Stimulated activated effector memory CD8-positive, alpha-beta T cell treated with anti-CD3 and anti-CD28 coated beads, Interleukin-12 subunit alpha, Interleukin-12 subunit beta, amount 100 ng/mL, for 72 hours (primary cell): ENCODE results near the gene CAPG.

Experiments used
- ATAC-seq: fragments of 150-1000 bp; cut with Tn5 transposase; 2 replicates; pipeline ENCODE4 v1.10.0; 2021
- DNase-seq, 2 donors: peaks; one replicate each; pipeline ENCODE4 v3.0.0; 2021 to 2022; ENCODE audit warnings: low spot score in 2 of 2
- H3K27ac Mint-ChIP-seq: one replicate; pipeline ENCODE4 v1.8.0; 2022; ENCODE audit warnings: mild to moderate bottlenecking, mixed read lengths
- H3K36me3 Mint-ChIP-seq: one replicate; pipeline ENCODE4 v1.8.0; 2022; ENCODE audit warnings: mild to moderate bottlenecking, mixed read lengths
- H3K4me1 Mint-ChIP-seq: one replicate; pipeline ENCODE4 v1.8.0; 2022; ENCODE audit warnings: mixed read lengths
- H3K4me3 Mint-ChIP-seq: one replicate; pipeline ENCODE4 v1.8.0; 2022; ENCODE audit warnings: mild to moderate bottlenecking, mixed read lengths
- H3K9me3 Mint-ChIP-seq: one replicate; pipeline ENCODE4 v1.8.0; 2022; ENCODE audit warnings: mixed read lengths

The CAPG gene

GRCh38 chr2:85431570-85432205, 21.5 kb upstream of the CAPG start:
- DNase-seq (no peak), ATAC-seq (no peak)
- Mint-ChIP-seq H3K27ac (peak overlapping the region; percentile 56), H3K4me3 (no peak overlapping the region), H3K9me3 (no peaks in the 10 kb centered on the region), H3K4me1 (peaks cover 12% of the 10 kb centered on the region), H3K36me3 (no peaks in the 10 kb centered on the region)

GRCh38 chr2:85430752-85431569, 20.8 kb upstream of the CAPG start:
- peaks cover 8% of the 10 kb centered on the region for H3K4me1 Mint-ChIP-seq
- no peaks in the 10 kb centered on the region for H3K9me3 Mint-ChIP-seq
- ATAC-seq (no peak), DNase-seq (no peak)
- H3K4me3 Mint-ChIP-seq, result no peak overlapping the region
- H3K36me3 Mint-ChIP-seq, result no peaks in the 10 kb centered on the region
- H3K27ac Mint-ChIP-seq, result peak overlapping the region; percentile 56

GRCh38 chr2:85429924-85430289, 19.7 kb upstream of the CAPG start:
- Mint-ChIP-seq H3K9me3 (no peaks in the 10 kb centered on the region), H3K27ac (peak overlapping the region; percentile 82), H3K4me1 (peaks cover 6% of the 10 kb centered on the region), H3K4me3 (no peak overlapping the region), H3K36me3 (no peaks in the 10 kb centered on the region)
- DNase-seq (no peak), ATAC-seq (peak; percentile 35)

DNA sequence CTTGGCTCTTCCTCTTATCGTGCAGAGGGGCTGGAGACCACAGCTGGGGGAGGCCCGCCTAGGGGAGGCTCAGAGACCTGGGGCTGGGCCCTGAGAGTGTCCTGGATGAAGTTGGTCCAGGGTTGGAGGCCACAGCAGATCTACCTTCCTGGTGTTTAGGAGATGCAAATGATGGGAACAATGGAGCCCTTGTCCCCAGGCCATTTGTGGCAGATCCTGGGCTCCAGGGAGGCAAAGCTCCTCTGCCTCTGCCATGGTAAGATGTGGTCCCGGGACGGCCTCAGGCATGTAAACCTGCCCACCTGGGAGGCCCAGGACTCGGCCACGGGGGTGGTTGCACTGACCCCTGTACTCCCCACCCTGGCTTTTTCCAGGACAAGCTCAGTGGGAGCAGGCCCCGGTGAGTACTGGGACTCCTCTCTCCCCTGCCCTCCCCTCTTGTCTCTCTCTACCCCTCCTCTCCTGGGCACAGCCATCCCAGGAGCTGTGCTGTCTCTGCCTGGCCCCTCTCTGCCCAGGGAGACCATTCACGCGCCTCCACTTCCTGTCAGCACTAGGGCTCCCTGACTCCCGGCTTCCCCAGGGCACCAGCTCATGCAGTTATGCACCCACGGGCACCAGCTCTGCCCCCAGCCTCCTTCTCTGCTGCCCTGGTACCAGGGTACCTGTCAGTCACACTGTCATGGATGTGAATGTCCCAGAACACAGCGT, 19.2 kb upstream of the CAPG start:
- Mint-ChIP-seq H3K4me3 (no peak overlapping the region), H3K27ac (peak overlapping the region; percentile 82), H3K36me3 (no peaks in the 10 kb centered on the region), H3K9me3 (no peaks in the 10 kb centered on the region), H3K4me1 (peaks cover 6% of the 10 kb centered on the region)
- DNase-seq (no peak), ATAC-seq (no peak)

DNA sequence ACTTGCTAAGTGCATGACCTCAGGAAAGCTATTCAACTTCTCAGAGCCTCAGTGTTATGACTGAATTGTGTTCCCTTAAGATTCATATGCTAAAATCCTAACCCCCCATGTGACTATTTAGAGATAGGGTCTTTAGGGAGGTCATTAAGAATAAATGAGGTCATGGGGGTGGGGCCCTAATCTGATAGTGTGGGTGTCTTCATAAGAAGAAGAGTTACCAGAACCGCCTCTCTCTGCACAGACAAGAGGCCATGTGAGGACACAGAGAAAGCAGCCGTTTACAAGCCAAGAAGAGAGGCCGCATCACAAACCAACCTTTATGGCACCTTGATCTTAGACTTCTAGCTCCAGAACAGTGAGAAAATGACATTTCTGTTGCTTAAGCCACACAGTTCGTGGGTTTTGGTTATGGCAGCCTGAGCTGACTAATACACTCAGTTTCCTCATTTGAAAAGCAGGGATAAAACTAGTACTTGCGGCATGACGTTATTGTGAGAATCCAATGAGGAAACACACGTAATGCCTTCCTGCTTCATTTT, 18.2 kb upstream of the CAPG start:
- no peak for DNase-seq
- Mint-ChIP-seq H3K36me3 (no peaks in the 10 kb centered on the region), H3K27ac (peak overlapping the region; percentile 40), H3K4me1 (peaks cover 6% of the 10 kb centered on the region), H3K4me3 (no peak overlapping the region), H3K9me3 (no peaks in the 10 kb centered on the region)
- no peak for ATAC-seq

DNA sequence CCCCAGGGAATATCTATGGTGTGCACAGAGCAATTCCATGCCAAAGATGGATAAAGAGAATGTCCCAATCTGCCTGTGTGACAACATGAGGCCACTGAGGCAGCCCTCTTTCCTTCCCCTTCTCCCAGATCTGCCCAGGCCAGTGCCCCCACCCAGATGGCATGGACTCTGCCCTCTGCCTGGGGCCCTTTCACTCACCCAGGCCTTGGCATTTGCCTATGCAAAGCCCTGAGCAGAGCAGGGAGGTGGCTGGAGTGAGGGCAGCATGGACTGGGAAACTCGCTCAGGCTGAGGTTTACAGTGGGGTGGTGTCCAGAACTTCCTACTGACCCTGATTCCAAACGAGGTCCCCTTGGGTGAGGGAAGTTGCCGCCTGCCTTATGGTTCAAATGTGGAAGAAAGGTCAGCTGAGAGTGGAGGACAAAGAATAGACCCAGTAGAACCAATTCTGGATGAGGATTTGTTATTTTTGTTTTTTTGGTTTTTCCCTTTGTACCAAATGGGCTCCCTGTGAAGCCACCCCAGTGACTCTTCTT, 17.2 kb upstream of the CAPG start:
- peaks cover 6% of the 10 kb centered on the region for H3K4me1 Mint-ChIP-seq
- no peaks in the 10 kb centered on the region for H3K36me3 Mint-ChIP-seq
- DNase-seq, result no peak
- H3K4me3 Mint-ChIP-seq, result no peak overlapping the region
- no peak overlapping the region for H3K27ac Mint-ChIP-seq
- ATAC-seq, result no peak
- H3K9me3 Mint-ChIP-seq, result no peaks in the 10 kb centered on the region

- Mint-ChIP-seq H3K27ac (peak overlapping the region; percentile 13), H3K4me3 (no peak overlapping the region), H3K36me3 (peaks cover 6% of the 10 kb centered on the region), H3K9me3 (no peaks in the 10 kb centered on the region), H3K4me1 (peaks cover 13% of the 10 kb centered on the region)
- no peak for DNase-seq
- ATAC-seq, result no peak
Observed at GRCh38 chr2:85425588-85425987, 15.4 kb upstream of the CAPG start.

DNA sequence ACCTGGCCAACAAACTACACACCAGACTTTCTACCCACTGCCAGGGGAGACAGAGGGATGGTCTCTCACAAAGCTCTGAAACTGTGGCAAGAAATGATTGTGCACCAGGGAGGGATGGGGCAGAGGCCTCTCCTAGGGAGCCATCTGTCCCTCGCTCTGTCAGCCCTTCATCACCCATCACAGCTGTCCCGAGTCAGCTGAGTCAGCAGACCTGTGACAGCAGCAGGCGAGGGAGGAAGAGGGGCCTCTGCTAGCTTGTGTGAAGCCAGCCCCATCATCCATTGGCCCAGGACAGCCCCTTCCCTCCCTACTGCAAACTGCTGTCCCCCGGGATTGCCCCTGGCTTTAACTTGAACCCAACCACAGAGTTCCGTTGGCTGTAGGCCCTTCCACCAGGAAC, 13.4 kb upstream of the CAPG start:
- peak overlapping the region; percentile 11 for H3K27ac Mint-ChIP-seq
- ATAC-seq, result no peak
- peaks cover 9% of the 10 kb centered on the region for H3K36me3 Mint-ChIP-seq
- H3K4me1 Mint-ChIP-seq, result peaks cover 22% of the 10 kb centered on the region
- no peak for DNase-seq
- no peaks in the 10 kb centered on the region for H3K9me3 Mint-ChIP-seq
- no peak overlapping the region for H3K4me3 Mint-ChIP-seq

GRCh38 chr2:85422072-85422457, 11.9 kb upstream of the CAPG start:
- no peak for DNase-seq
- Mint-ChIP-seq H3K36me3 (peaks cover 9% of the 10 kb centered on the region), H3K27ac (peak overlapping the region; percentile 94), H3K4me3 (no peak overlapping the region), H3K4me1 (peaks cover 22% of the 10 kb centered on the region), H3K9me3 (no peaks in the 10 kb centered on the region)
- no peak for ATAC-seq

- peak overlapping the region; percentile 94 for H3K27ac Mint-ChIP-seq
- H3K4me3 Mint-ChIP-seq, result peak overlapping the region; percentile 86
- ATAC-seq, result no peak
- DNase-seq, result no peak
- peaks cover 22% of the 10 kb centered on the region for H3K4me1 Mint-ChIP-seq
- H3K9me3 Mint-ChIP-seq, result no peaks in the 10 kb centered on the region
- peaks cover 9% of the 10 kb centered on the region for H3K36me3 Mint-ChIP-seq
Observed at GRCh38 chr2:85421260-85422071, 11.3 kb upstream of the CAPG start.

DNA sequence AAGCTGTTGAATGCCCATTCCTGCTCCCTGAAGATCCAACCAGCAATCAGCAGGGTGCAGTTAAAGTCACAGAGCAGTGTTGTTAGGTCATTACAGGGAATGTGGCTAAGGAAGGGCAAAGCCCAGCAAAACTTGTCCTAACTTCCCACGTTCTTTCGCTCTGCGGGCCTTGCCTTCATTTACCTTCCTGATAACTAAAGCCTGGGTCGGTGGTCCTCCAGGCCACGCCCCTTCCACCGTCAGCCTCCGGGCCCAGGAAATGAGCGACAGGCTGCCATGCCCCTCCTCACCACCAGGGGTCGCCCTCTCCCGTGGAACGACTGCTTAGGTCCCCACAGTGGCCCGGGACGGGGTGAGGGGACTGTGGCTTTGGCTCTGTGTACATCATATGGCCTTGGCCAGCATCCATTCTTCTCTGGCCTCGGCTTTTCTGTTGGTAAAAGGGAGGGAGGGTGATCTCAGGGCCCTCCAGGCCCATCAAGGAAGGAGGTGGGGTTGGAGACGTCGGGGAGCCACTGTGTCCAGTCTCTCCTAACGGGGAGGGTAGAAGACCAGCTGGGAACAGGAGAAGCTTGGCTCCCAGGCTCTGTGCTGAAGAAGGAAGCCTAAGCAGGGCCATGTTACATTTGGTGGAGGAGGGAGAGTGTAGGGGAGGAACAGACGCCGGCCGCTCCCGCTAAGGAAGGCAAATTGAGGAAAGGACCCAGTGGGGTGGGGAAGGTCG, 10.5 kb upstream of the CAPG start:
- Mint-ChIP-seq H3K4me1 (peaks cover 22% of the 10 kb centered on the region), H3K4me3 (peak overlapping the region; percentile 86), H3K9me3 (no peaks in the 10 kb centered on the region), H3K27ac (peak overlapping the region; percentile 94), H3K36me3 (peaks cover 9% of the 10 kb centered on the region)
- peak; percentile 80 for ATAC-seq
- DNase-seq, result peak; percentile 98 to 99

DNA sequence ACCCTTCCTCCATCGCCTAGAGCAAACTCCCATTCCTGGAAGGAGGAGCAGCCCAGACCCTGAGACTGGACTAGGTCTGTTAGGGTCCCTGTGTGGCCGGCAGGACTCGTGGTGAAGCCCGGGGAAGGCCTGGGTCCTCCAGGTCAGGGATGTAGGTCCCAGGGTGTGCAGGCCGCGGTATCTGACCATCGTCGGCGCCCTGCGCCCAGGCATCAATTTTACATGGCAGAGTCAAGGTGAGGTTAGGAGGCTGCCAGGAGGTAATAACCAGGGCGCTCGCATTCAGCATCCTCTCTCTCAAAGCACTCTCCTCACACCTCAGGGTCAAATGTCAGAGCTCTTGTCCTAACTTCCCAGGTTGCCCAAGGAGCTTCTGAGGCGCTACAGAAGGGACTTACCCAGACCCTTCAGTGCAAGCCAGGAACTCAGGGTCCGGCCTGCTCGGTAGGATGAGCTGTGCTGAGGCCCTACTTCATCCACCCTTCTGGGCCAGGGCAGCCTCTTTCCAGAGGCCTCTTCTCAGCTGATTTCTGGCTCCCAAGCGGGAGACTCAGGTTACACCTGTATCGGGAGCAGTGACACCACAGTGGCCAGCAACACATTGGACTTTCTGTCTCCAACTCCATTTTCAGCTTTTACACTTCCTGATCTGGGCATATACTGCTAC, 9.0 kb upstream of the CAPG start:
- peaks cover 22% of the 10 kb centered on the region for H3K4me1 Mint-ChIP-seq
- DNase-seq (no peak), ATAC-seq (no peak)
- H3K36me3 Mint-ChIP-seq, result peaks cover 9% of the 10 kb centered on the region
- H3K27ac Mint-ChIP-seq, result peak overlapping the region; percentile 98
- no peaks in the 10 kb centered on the region for H3K9me3 Mint-ChIP-seq
- H3K4me3 Mint-ChIP-seq, result peak overlapping the region; percentile 86

- Mint-ChIP-seq H3K36me3 (peaks cover 9% of the 10 kb centered on the region), H3K4me1 (peaks cover 27% of the 10 kb centered on the region), H3K9me3 (no peaks in the 10 kb centered on the region), H3K27ac (peak within 1 kb of the TSS; percentile 98), H3K4me3 (peak within 1 kb of the TSS; percentile 86)
- peak; percentile 77 to 91 for DNase-seq
- peak; percentile 89 for ATAC-seq
Observed at GRCh38 chr2:85418132-85419008, 8.2 kb upstream of the CAPG start, which contains the start of gene SH2D6. Gene SH2D6, plus strand, starts transcription at chr2:85418714. Its CDS starts 10,752 bp downstream, at chr2:85429466.
